Lung microvascular endothelial cell (primary cell): ENCODE results near the gene PARD6G. TPM values are rescaled to one million over a fixed set of nuclear protein-coding genes. Genes with fewer than 3 reads are reported as not detected.

Source experiments
- DNase-seq, 2 donors: peaks; one replicate each; pipeline versions ENCODE4 v3.0.0 to v3.0.0-alpha.2; 2010; ENCODE audit warnings: low read depth in 2 of 2
- total RNA-seq: library from RNA; depleted of rRNA; stranded (reverse); fragments of >200 nt; gene quantifications from 2 replicates; pipeline ENCODE4 v1.2.1, GENCODE V29; 2014

The PARD6G gene, protein sequence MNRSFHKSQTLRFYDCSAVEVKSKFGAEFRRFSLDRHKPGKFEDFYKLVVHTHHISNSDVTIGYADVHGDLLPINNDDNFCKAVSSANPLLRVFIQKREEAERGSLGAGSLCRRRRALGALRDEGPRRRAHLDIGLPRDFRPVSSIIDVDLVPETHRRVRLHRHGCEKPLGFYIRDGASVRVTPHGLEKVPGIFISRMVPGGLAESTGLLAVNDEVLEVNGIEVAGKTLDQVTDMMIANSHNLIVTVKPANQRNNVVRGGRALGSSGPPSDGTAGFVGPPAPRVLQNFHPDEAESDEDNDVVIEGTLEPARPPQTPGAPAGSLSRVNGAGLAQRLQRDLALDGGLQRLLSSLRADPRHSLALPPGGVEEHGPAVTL
- 20.3 and 74.8 TPM in 2 replicates for total RNA-seq

GRCh38 chr18:80247393-80247841 lies at the start of gene PARD6G:
PARD6G (minus strand) TSS chr18:80247514; CDS start chr18:80247348, 166 bp downstream.
- peak; percentile 63 to 87 for DNase-seq

- peak in 1 of 2 donors; percentile 51 for DNase-seq
These were observed 15.1 kb upstream of the PARD6G start for GRCh38 chr18:80262241-80263033.

DNA sequence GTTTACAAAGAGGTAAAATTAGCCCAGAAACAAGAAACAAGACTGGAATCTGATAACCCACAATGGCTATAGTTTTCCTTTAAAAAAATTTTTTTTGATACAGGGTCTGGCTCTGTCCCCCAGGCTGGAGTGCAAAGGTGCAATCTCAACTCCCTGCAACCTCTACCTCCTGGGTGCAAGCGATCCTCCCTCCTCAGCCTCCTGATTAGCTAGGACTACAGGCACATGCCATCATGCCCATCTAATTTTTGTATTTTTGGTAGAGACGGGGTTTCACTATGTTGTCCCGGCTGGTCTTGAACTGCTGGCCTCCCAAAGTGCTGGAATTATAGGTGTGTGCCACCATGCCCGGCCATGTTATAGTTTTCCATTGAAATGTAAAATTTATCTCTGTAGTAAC lies 12.3 kb upstream of the PARD6G start:
- no peak for DNase-seq

DNA sequence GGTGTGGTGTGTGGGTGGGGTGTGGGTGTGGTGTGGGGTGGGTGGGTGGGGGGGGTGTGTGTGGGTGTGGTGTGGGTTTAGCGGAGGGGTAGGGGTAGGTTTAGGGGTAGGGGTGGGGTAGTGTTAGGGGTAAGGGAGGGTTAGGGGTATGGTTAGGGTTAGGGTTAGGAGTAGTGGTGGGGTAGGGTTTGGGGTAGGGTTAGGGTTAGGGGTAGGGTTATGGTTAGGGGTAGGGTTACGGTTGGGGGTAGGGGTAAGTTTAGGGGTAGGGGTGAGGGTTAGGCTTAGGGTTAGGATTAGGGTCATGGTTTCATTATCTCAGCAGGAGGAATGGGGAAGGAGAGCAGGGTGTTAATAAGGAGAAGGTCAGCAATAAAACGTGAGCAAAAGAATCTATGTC lies 11.3 kb upstream of the PARD6G start:
- DNase-seq: no peak

GRCh38 chr18:80257579-80258543 lies 10.5 kb upstream of the PARD6G start:
- DNase-seq: peak; percentile 71 to 82

- no peak for DNase-seq
These were observed 7.7 kb upstream of the PARD6G start for GRCh38 chr18:80254971-80255500.

DNA sequence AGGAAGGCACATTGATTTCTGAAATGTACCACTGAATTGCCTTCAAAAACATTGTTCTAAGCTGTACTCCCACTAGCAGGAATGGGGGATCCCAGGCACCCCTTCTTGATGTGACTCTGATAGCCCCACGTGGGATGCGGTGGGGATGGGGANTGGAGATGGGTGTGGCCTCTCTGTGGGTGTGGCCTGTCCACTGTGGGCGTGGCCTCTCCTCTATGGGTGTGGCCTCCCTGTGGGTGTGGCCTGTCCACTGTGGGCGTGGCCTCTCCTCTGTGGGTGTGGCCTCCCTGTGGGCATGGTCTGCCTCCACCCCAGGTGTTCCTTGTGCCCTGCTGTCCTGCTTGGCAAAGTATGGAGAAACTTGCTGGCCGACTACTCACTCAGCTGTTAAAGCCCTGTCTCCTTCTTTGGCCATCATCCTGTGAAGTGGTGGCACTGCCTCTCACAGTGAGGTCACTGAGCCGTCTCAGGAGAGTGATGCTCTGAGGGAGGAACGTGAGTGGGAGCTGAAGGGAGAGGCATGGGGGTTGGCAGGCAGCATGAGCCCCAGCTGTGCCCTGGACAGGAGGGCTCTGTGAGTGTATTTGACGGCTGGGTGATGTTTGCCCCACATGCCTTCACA lies 6.7 kb upstream of the PARD6G start:
- DNase-seq: peak; percentile 6 to 41

- DNase-seq: no peak
These were observed 5.9 kb upstream of the PARD6G start for GRCh38 chr18:80253236-80253635.

- no peak for DNase-seq
These were observed 4.8 kb upstream of the PARD6G start for GRCh38 chr18:80252136-80252535.

GRCh38 chr18:80251700-80252099 lies 4.4 kb upstream of the PARD6G start:
- DNase-seq: no peak

GRCh38 chr18:80250740-80251364 lies 3.5 kb upstream of the PARD6G start:
- DNase-seq: no peak

DNA sequence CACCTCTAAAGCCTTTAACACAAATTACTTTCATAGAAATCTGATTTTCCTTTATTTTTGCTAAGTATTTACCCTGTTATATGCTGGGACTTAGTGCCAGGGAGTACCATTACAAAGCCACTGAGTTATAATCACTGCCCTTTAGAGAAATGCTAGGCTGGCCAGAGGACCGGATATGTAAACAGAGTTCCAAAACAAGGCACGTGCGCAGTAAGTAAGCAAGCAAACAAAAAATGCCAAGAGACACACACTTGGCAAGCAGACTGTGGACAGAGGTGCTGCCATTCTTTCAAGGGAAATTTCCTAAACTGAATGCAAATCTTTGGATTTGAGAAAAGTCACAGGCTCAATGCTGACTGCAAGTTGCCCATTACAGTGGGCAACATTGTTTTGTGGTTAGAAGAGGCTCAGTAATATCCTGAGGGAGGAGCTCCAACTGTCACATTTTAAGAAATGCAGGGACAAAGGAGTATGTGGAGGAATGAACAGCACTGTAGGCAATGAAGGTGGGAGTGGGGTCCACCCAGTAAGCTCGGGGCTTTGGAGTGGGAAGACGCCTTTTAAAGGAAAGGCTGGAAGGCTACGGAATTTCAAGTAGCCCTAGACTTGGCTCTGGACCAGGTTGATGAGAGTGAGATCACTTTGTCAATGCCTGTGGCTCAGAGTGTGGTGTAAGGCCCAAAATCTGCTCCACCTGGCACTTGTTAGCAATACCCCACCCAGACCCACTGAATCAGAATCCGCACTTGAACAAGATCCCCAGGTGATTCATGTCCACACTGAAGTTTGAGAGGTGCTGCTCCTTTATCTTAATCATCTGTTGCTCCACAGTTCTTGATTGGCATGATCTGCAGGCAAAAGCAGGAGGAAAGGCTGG lies 2.1 kb upstream of the PARD6G start:
- DNase-seq: no peak

GRCh38 chr18:80246445-80247392 lies 595 bp downstream of the PARD6G start:
- peak in 1 of 2 donors; percentile 53 for DNase-seq

DNA sequence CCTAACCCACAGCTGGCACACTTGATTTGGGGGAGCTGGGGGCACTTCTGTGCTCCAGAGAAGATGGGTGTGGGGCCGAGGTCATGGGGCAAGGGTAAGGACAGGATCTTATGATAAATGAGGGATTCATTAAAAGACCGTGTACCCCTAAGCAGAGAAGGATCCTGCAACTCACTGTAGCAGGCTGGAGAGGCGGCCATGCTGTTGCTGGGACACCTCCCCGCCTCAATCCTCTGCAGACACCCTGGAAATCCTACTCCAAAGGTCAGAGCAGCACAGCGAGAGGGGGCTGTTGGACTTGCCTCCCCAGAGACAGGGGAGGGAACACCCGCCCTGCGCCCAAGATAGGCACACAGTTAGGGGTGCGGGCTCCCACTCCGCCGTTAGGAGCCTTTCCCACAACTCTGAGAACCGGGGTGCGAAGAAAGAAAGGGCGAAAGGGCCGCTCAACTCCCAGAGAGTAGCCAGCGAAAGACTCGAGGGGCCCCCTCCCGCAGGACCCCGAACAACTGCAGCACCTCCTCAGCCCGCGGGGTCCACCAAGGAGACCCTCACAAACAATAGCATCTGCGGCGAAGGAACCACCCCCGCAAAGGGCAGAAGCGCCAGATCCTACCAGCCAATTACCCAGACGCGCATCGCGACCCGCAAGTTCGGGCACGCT lies 1.4 kb downstream of the PARD6G start:
- DNase-seq: no peak

DNA sequence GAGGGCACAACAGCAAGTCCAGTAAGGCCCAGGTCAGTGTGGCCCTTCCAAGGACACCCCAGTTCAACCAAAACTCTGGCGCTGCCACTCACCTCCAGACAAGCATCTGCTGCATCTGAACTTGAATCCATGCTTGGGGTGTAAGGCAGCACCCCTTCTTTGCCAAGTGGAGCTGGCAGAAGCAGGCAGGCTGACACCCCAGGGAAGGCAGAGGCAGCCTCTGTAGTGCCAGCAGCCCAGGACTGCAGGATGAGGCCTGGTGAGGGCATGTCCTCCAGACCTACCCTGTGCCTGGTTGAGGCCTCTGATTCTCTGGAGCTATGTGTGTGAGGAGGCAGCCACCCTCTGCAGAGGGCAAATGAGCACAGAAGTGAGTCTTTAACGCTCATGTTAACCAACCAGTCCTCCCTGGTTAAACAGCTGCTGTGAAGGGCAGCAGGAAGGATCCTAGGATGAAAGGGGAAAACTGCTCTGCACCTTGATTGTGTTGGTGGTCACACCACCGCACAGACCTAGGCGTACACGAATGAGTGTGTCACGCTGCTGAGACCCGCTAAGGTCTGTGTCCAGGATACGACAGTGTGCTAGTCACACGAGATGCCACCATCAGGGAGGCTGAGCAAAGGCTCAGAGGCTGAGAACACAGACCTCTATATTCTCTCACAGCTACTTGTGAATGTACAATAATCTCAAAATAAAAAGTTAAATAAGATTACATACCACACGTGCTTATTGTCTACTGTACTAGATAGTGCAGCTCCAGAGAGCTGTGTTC lies 2.2 kb downstream of the PARD6G start:
- peak in 1 of 2 donors; percentile 30 for DNase-seq

- no peak for DNase-seq
These were observed 3.1 kb downstream of the PARD6G start for GRCh38 chr18:80244167-80244566.

DNA sequence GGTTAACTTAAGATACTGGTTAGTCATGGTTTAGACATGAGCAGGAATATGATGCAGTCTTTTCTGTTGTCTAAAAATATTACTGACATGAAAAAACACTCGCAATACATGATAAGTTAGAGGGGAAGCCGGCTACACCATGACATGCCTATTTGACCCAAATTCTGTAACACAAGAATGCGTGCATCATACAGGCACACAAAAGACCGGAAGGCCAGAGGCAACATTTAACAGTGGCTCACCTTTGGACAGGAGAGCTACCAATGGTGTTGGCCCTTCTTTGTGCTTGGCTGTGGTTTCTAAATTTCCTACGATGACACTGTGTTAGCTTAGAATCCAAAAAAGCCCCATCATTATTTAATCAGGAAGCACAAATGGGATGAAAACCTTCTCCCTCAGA lies 4.1 kb downstream of the PARD6G start:
- peak in 1 of 2 donors; percentile 36 for DNase-seq
